ENCODE data around the gene COL7A1.

COL7A1 gene

DNA sequence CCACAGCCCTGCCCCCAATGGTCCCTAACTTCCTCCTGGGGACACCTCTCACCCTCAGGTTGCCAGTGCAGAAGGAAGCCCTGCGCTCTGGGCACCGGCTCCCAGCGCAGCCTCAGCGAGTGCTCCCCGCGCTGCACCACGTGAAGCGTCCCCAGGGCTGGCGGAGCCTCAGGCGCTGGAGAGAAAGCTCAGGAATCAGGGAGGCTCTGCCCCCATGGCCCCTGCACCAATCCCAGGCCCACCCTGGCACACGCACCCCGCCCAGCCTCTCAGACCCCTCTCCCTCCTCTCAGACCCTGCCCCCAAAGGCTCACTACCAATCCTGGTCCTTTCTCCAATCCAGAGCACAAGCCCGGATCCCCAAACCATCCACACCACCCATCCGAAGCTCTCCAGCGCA, 6.9 kb downstream of the COL7A1 start:
- H3K27me3 ChIP-seq (ENCODE audit: control insufficient read depth, insufficient read depth, low read length), result no peaks in the 10 kb centered on the region
- no peak overlapping the region for H3K4me3 ChIP-seq (ENCODE audit: low read depth, low read length)
- H3K27ac ChIP-seq (ENCODE audit: low read depth, low read length), result no peak overlapping the region
- H3K9me3 ChIP-seq (ENCODE audit: control insufficient read depth, insufficient read depth, low read depth, low read length), result no peaks in the 10 kb centered on the region
- H3K36me3 ChIP-seq (ENCODE audit: control insufficient read depth, insufficient read depth, low read length), result peaks cover 96% of the 10 kb centered on the region
- no peak overlapping the region for H3K9ac ChIP-seq (ENCODE audit: low read length)
- peaks cover under 1% of the 10 kb centered on the region; the same call in 1 of the 2 replicates for H3K4me1 ChIP-seq (ENCODE audit: control insufficient read depth, insufficient read depth, low read length)

DNA sequence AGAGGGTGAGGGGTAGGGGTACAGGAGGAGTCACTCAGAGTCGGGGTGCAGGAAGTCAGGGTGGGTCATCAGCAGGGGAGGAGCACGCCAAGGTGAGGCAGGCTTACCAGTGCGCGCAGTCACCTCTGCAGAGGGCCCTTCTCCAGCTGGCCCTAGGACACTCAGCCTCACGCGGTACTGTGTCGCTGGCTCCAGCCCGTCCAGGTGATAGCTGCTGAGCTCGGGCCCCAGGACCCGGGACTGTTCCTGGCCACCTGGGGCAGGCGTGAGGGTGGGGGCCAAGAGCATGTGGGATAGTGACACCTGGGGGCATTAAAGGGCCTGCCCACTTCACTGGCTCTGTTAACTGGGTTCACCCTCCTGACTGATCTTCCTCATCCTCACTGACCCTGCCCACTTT, 7.4 kb downstream of the COL7A1 start:
- Histone ChIP-seq H3K9me3 (ENCODE audit: control insufficient read depth, insufficient read depth, low read depth, low read length) (no peaks in the 10 kb centered on the region), H3K4me1 (ENCODE audit: control insufficient read depth, insufficient read depth, low read length) (no peaks in the 10 kb centered on the region), H3K27ac (ENCODE audit: low read depth, low read length) (no peak overlapping the region), H3K4me3 (ENCODE audit: low read depth, low read length) (no peak overlapping the region), H3K36me3 (ENCODE audit: control insufficient read depth, insufficient read depth, low read length) (peaks cover 96% of the 10 kb centered on the region), H3K27me3 (ENCODE audit: control insufficient read depth, insufficient read depth, low read length) (no peaks in the 10 kb centered on the region), H3K9ac (ENCODE audit: low read length) (no peak overlapping the region)

DNA sequence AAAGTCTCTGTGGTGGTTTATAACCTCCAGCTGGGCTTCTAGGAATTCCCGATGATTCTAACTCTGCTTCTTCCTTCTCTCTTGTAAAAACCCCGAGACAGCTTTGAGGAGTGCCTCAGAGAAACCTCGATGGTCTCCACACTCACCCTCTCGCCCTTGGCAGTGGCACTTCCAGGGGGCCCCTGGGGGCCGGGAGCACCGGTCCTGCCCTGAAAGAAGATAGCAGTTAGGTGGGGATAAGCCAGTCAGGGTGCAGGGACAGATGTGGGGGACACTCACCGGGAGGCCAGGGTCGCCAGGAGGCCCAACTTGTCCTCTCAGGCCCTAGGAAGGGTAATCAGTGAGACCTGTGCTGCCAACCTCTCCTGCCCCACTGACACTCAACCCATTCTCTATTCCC, 9.7 kb downstream of the COL7A1 start:
- Histone ChIP-seq H3K4me1 (ENCODE audit: control insufficient read depth, insufficient read depth, low read length) (no peaks in the 10 kb centered on the region), H3K27me3 (ENCODE audit: control insufficient read depth, insufficient read depth, low read length) (no peaks in the 10 kb centered on the region), H3K27ac (ENCODE audit: low read depth, low read length) (no peak overlapping the region), H3K9me3 (ENCODE audit: control insufficient read depth, insufficient read depth, low read depth, low read length) (no peaks in the 10 kb centered on the region), H3K9ac (ENCODE audit: low read length) (no peak overlapping the region), H3K36me3 (ENCODE audit: control insufficient read depth, insufficient read depth, low read length) (peaks cover 96% of the 10 kb centered on the region), H3K4me3 (ENCODE audit: low read depth, low read length) (no peak overlapping the region)

DNA sequence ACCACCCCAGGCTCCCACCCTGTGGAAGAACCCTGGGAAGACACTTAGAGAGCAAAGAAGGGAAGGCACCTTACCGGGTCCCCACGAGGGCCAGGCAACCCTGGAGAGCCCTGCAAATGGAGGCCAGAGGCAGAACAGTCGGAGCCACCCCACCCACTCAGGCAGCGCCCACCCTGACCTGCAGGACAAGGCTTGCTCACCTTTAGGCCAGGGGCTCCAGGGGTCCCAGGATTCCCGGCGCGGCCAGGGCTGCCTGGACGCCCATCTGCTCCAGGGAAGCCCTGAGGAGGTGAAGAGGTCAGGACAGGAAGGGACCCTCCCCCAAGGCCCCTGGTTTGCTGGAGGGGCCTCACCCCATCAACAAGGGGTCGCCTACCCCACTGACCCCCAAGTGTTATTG, 10.3 kb downstream of the COL7A1 start:
- H3K36me3 ChIP-seq (ENCODE audit: control insufficient read depth, insufficient read depth, low read length), result peaks cover 95% of the 10 kb centered on the region
- H3K27me3 ChIP-seq (ENCODE audit: control insufficient read depth, insufficient read depth, low read length), result no peaks in the 10 kb centered on the region
- no peak overlapping the region for H3K9ac ChIP-seq (ENCODE audit: low read length)
- H3K27ac ChIP-seq (ENCODE audit: low read depth, low read length), result no peak overlapping the region
- H3K9me3 ChIP-seq (ENCODE audit: control insufficient read depth, insufficient read depth, low read depth, low read length), result no peaks in the 10 kb centered on the region
- no peaks in the 10 kb centered on the region for H3K4me1 ChIP-seq (ENCODE audit: control insufficient read depth, insufficient read depth, low read length)
- H3K4me3 ChIP-seq (ENCODE audit: low read depth, low read length), result no peak overlapping the region

DNA sequence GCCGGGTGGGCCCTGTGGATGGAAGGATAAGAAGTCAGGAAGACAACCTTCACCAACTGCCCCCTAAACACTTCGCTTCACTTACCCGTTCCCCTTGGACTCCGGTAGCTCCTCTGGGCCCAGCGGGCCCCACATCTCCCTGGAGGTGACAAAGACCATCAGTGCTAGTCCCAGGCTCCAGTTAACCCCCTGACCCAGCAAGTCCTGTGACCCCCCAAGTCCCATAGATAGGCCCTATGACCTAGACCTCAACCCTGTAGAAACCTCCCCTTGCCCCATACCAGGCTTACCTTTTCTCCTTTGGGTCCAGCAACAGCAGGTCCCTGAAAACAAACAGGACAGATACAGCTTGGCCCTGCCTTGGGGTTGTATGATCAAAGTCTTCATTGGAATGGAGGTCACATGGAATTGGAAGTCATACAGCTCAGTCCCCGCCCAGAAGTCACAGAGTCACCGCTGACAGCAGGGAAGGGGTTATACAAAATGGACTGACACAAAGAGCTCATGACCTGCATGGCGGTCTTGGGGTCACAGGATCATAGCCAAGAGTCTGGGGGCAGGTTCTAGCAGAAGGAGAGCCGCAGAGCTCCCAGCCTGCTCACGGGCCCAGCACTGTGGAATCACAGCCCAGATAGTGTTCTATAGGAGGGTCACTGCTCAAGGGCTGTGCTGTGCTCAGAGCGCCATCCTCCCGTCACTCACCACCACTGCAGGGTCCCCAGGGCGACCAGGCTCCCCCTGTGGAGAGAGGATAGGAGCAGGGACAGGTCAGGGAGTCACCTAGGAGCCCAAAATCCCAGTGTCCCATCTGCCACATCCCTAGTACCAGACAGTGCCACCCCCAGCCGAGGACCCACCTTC, 13.3 kb downstream of the COL7A1 start:
- H3K4me3 ChIP-seq (ENCODE audit: low read depth, low read length), result no peak overlapping the region
- no peaks in the 10 kb centered on the region for H3K9me3 ChIP-seq (ENCODE audit: control insufficient read depth, insufficient read depth, low read depth, low read length)
- no peaks in the 10 kb centered on the region for H3K27me3 ChIP-seq (ENCODE audit: control insufficient read depth, insufficient read depth, low read length)
- H3K4me1 ChIP-seq (ENCODE audit: control insufficient read depth, insufficient read depth, low read length), result no peaks in the 10 kb centered on the region
- no peak overlapping the region for H3K27ac ChIP-seq (ENCODE audit: low read depth, low read length)
- peaks cover 97% of the 10 kb centered on the region for H3K36me3 ChIP-seq (ENCODE audit: control insufficient read depth, insufficient read depth, low read length)
- no peak overlapping the region for H3K9ac ChIP-seq (ENCODE audit: low read length)

DNA sequence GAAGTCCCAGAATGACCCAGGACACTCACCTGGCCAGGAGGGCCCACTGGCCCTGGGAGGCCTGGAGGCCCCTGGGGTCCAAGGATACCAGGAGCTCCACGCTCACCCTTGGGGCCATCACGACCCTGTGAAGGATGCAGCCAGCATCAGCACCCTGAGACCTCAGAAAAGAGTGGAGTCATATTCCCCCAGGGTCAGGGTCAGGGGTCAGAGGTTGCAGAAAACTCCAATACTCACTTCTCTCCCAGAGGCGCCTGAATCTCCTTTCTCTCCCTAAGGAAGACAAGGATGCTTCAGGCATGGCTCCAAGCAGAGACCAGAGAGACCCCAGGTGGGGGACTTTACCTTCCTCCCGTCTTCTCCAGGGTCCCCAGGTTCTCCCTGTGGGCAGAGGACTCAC, 18.5 kb downstream of the COL7A1 start:
- Histone ChIP-seq H3K4me1 (ENCODE audit: control insufficient read depth, insufficient read depth, low read length) (no peaks in the 10 kb centered on the region), H3K27ac (ENCODE audit: low read depth, low read length) (no peak overlapping the region), H3K9me3 (ENCODE audit: control insufficient read depth, insufficient read depth, low read depth, low read length) (no peaks in the 10 kb centered on the region), H3K36me3 (ENCODE audit: control insufficient read depth, insufficient read depth, low read length) (peaks cover 93% of the 10 kb centered on the region), H3K9ac (ENCODE audit: low read length) (no peak overlapping the region), H3K27me3 (ENCODE audit: control insufficient read depth, insufficient read depth, low read length) (no peaks in the 10 kb centered on the region), H3K4me3 (ENCODE audit: low read depth, low read length) (no peak overlapping the region)

DNA sequence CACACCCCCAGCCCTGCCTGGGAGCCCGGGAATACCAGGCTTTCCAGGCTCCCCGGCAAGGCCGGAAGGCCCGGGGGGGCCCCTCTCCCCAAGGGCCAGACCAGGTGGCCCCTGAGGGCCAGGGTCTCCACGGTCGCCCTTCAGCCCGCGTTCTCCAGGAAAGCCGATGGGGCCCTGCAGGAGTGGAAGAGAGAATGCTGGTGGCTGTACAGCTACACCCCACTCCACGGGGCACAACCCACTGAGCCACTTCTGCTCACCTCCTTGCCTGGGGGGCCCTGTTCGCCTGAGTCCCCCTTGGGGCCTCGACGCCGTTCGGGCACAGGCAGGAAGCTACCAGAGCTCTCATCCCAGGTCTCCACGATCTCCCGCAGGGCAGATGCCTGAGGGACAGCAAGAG, 19.8 kb downstream of the COL7A1 start:
- no peaks in the 10 kb centered on the region for H3K9me3 ChIP-seq (ENCODE audit: control insufficient read depth, insufficient read depth, low read depth, low read length)
- no peaks in the 10 kb centered on the region for H3K27me3 ChIP-seq (ENCODE audit: control insufficient read depth, insufficient read depth, low read length)
- no peaks in the 10 kb centered on the region for H3K4me1 ChIP-seq (ENCODE audit: control insufficient read depth, insufficient read depth, low read length)
- no peak overlapping the region for H3K9ac ChIP-seq (ENCODE audit: low read length)
- no peak overlapping the region for H3K27ac ChIP-seq (ENCODE audit: low read depth, low read length)
- no peak overlapping the region for H3K4me3 ChIP-seq (ENCODE audit: low read depth, low read length)
- peaks cover 94% of the 10 kb centered on the region for H3K36me3 ChIP-seq (ENCODE audit: control insufficient read depth, insufficient read depth, low read length)

DNA sequence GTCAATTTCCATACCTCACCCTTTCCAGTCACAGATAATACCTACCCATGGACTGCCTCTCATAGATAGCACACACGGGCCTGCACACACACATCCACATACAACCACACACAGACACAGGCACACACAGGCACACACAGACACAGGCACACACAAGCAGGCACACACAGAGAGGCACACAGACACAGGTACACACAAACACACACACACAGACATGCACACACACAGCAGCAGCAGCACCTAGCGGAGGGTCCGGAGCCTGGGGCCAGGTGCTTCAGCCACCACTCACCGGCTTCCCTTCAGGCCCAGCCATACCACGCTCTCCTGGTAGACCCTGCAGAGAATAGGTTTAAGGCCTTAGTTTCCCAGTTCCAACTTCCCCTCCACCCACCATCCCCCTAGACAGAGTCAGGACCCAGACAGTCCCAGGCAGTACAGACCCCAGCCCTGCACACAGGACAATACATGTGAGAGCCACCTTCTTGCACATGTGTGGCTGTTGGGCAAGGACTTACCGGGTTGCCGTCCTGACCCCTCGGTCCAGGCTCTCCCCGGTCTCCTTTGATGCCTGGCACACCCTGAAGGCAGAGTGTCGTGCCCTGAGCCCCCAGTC, 21.1 kb downstream of the COL7A1 start:
- no peaks in the 10 kb centered on the region for H3K4me1 ChIP-seq (ENCODE audit: control insufficient read depth, insufficient read depth, low read length)

DNA sequence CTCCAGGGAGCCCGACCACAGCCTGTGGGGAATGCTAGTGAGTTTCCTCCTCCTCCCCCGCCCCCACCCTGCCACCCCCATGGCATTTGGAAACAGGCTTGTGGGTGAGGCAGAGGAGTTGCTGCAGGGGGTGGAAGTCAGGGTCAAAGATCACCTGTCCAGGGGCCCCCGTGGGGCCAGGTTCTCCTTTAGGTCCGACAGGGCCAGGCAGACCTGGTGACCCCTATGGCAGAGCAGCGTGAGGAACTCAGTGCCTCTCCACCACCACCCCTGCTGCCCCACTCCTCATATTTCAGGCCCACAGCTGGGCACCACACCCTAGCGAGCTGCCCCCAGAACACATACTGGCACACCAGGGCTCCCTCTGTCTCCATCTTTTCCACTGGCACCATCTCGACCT, 22.6 kb downstream of the COL7A1 start:
- Histone ChIP-seq H3K36me3 (ENCODE audit: control insufficient read depth, insufficient read depth, low read length) (peaks cover 95% of the 10 kb centered on the region), H3K27me3 (ENCODE audit: control insufficient read depth, insufficient read depth, low read length) (no peaks in the 10 kb centered on the region), H3K4me3 (ENCODE audit: low read depth, low read length) (no peak overlapping the region), H3K9ac (ENCODE audit: low read length) (no peak overlapping the region), H3K27ac (ENCODE audit: low read depth, low read length) (no peak overlapping the region), H3K9me3 (ENCODE audit: control insufficient read depth, insufficient read depth, low read depth, low read length) (no peaks in the 10 kb centered on the region), H3K4me1 (ENCODE audit: control insufficient read depth, insufficient read depth, low read length) (no peaks in the 10 kb centered on the region)

More for the DNA sequence above, 21.1 kb downstream of the COL7A1 start:
- Histone ChIP-seq H3K36me3 (ENCODE audit: control insufficient read depth, insufficient read depth, low read length) (peaks cover 94% of the 10 kb centered on the region), H3K9me3 (ENCODE audit: control insufficient read depth, insufficient read depth, low read depth, low read length) (no peaks in the 10 kb centered on the region), H3K27me3 (ENCODE audit: control insufficient read depth, insufficient read depth, low read length) (no peaks in the 10 kb centered on the region), H3K9ac (ENCODE audit: low read length) (no peak overlapping the region), H3K27ac (ENCODE audit: low read depth, low read length) (no peak overlapping the region), H3K4me3 (ENCODE audit: low read depth, low read length) (no peak overlapping the region)

DNA sequence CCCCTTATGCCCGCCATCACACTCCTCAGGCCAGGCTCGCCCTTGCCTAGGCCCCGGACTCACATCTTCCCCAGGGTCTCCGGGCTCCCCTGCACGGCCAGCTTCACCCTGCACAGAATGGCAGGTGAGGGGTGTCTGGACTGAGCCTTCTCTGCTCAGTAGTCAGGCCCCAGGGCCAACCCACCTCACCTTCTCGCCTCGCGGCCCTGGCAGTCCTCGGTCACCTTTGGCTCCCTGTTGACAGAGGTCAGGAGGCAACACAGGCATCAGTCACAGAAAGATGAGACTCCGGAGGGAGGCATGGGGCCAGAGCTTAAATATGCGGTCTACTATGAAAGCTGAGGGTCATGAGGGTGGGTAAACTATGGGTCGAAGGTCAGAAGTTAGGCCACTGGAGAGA, 23.2 kb downstream of the COL7A1 start:
- H3K27ac ChIP-seq (ENCODE audit: low read depth, low read length), result no peak overlapping the region; the same call in 1 of the 2 replicates
- H3K27me3 ChIP-seq (ENCODE audit: control insufficient read depth, insufficient read depth, low read length), result no peaks in the 10 kb centered on the region
- H3K9ac ChIP-seq (ENCODE audit: low read length), result no peak overlapping the region
- H3K4me1 ChIP-seq (ENCODE audit: control insufficient read depth, insufficient read depth, low read length), result no peaks in the 10 kb centered on the region
- H3K9me3 ChIP-seq (ENCODE audit: control insufficient read depth, insufficient read depth, low read depth, low read length), result no peaks in the 10 kb centered on the region
- peaks cover 95% of the 10 kb centered on the region for H3K36me3 ChIP-seq (ENCODE audit: control insufficient read depth, insufficient read depth, low read length)
- H3K4me3 ChIP-seq (ENCODE audit: low read depth, low read length), result no peak overlapping the region

DNA sequence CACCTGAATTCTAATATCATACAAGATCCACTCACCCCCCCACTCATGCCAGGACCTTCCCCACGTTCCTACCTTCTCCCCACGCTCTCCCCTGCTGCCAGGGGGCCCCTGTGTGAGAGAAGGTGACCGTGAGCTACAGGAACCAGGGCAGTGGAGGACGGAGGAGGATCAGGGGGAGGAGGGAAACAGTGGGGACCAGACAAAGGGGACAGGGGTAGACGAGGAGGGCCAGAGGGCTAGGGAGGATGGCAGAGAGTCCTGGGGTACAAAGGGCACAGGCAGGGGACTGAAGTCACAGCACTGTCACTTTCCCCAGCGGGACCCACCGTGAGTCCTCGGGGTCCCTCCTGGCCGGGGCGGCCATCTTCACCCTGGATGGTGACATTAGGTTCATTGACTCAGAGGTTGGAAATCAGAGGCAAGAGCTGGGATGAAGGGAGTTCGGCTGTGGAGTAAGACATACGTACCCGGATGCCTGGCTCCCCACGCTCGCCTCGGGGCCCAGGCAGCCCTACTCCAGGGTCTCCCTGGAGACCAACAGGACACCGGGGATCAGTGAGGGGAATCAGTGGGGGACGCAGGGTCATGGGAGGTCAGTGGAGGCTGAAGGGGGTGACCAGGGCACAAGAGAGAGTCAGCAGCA, 25.2 kb downstream of the COL7A1 start:
- Histone ChIP-seq H3K27me3 (ENCODE audit: control insufficient read depth, insufficient read depth, low read length) (no peaks in the 10 kb centered on the region), H3K36me3 (ENCODE audit: control insufficient read depth, insufficient read depth, low read length) (peaks cover 98% of the 10 kb centered on the region), H3K9me3 (ENCODE audit: control insufficient read depth, insufficient read depth, low read depth, low read length) (no peaks in the 10 kb centered on the region), H3K4me1 (ENCODE audit: control insufficient read depth, insufficient read depth, low read length) (no peaks in the 10 kb centered on the region), H3K9ac (ENCODE audit: low read length) (no peak overlapping the region), H3K4me3 (ENCODE audit: low read depth, low read length) (no peak overlapping the region), H3K27ac (ENCODE audit: low read depth, low read length) (no peak overlapping the region)

All from HUES6 (cell line).